Panc1 (cell line): Measurements from ENCODE around the gene LSM14A.

Experiments
- POLR2AphosphoS5 ChIP-seq: IDR thresholded peaks from 2 replicates; pipeline ENCODE4 v1.6.1; 2012; ENCODE audit warnings: mild to moderate bottlenecking, low read depth, low read length, moderate library complexity
- SIN3A ChIP-seq: IDR thresholded peaks from 2 replicates; pipeline ENCODE4 v1.6.1; 2012; ENCODE audit warnings: low read depth, mild to moderate bottlenecking, low read length, moderate library complexity, borderline replicate concordance; ENCODE audit not compliant: insufficient read depth
- TF ChIP-seq, protein P1 (sequence below): fragments of 450-650 bp; IDR thresholded peaks from 2 replicates; pipeline ENCODE4 v1.5.1; 2017; ENCODE audit warnings: mild to moderate bottlenecking

GRCh38 chr19:34201133-34201532 lies 28.8 kb downstream of the LSM14A start:
- TF ChIP-seq, protein P1, sequence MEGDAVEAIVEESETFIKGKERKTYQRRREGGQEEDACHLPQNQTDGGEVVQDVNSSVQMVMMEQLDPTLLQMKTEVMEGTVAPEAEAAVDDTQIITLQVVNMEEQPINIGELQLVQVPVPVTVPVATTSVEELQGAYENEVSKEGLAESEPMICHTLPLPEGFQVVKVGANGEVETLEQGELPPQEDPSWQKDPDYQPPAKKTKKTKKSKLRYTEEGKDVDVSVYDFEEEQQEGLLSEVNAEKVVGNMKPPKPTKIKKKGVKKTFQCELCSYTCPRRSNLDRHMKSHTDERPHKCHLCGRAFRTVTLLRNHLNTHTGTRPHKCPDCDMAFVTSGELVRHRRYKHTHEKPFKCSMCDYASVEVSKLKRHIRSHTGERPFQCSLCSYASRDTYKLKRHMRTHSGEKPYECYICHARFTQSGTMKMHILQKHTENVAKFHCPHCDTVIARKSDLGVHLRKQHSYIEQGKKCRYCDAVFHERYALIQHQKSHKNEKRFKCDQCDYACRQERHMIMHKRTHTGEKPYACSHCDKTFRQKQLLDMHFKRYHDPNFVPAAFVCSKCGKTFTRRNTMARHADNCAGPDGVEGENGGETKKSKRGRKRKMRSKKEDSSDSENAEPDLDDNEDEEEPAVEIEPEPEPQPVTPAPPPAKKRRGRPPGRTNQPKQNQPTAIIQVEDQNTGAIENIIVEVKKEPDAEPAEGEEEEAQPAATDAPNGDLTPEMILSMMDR = no peak
- TF ChIP-seq POLR2AphosphoS5 (no peak), SIN3A (no peak)
